ENCODE measurements around the gene KCNIP4.

Gene KCNIP4

GRCh38 chr4:20859097-20859781 is 1089.3 kb downstream of the KCNIP4 start:
- Histone ChIP-seq H3K27ac (no peak overlapping the region), H3K36me3 (no peaks in the 10 kb centered on the region), H3K4me1 (ENCODE audit: control insufficient read depth in 1 of 2, insufficient read depth in 1 of 2, low read depth in 1 of 2, low read length in 1 of 2) (no peaks in the 10 kb centered on the region), H3K9me3 (no peaks in the 10 kb centered on the region), H3K4me3 (ENCODE audit: low read depth in 1 of 2, low read length in 1 of 2) (no peak overlapping the region), H3K27me3 (no peaks in the 10 kb centered on the region)
- TF ChIP-seq, protein P1, sequence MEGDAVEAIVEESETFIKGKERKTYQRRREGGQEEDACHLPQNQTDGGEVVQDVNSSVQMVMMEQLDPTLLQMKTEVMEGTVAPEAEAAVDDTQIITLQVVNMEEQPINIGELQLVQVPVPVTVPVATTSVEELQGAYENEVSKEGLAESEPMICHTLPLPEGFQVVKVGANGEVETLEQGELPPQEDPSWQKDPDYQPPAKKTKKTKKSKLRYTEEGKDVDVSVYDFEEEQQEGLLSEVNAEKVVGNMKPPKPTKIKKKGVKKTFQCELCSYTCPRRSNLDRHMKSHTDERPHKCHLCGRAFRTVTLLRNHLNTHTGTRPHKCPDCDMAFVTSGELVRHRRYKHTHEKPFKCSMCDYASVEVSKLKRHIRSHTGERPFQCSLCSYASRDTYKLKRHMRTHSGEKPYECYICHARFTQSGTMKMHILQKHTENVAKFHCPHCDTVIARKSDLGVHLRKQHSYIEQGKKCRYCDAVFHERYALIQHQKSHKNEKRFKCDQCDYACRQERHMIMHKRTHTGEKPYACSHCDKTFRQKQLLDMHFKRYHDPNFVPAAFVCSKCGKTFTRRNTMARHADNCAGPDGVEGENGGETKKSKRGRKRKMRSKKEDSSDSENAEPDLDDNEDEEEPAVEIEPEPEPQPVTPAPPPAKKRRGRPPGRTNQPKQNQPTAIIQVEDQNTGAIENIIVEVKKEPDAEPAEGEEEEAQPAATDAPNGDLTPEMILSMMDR (IDR thresholded peaks at IDR 0.05): no peak

GRCh38 chr4:20857081-20857480 is 1091.5 kb downstream of the KCNIP4 start:
- TF ChIP-seq, protein P1 (IDR thresholded peaks at IDR 0.05): no peak
- Histone ChIP-seq H3K27ac (no peak overlapping the region), H3K27me3 (no peaks in the 10 kb centered on the region), H3K4me3 (ENCODE audit: low read depth in 1 of 2, low read length in 1 of 2) (no peak overlapping the region), H3K36me3 (no peaks in the 10 kb centered on the region), H3K4me1 (ENCODE audit: control insufficient read depth in 1 of 2, insufficient read depth in 1 of 2, low read depth in 1 of 2, low read length in 1 of 2) (no peaks in the 10 kb centered on the region), H3K9me3 (no peaks in the 10 kb centered on the region)

DNA sequence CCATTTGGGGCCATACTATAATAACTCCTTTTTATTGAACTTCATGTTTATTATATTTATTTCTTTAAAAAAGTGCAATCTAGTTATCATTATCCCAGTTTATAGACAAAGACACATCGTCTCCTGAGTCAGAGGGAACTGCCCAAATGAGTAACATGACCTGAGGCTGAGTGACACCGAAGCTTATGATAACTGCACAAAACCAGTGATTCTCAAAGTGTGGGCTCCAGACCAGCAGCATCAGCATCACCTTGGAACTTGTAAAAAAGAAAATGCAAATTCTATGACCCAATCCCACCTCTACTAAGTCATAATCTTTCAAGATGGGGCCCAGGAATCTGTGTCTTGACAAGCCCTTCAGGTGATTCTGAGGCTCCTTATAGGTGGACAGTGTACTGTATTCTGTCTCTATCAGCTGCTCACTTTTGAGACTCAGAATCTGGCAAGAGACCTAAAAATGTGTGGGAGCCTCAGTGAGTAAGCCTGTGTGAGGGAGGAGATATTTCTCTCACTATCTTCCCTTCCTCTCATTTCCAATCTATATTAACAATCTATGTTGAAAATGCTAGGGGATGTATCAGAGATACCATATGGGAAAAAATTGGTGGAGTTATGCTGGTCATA is 1101.3 kb downstream of the KCNIP4 start:
- Histone ChIP-seq H3K4me3 (ENCODE audit: low read depth in 1 of 2, low read length in 1 of 2) (no peak overlapping the region), H3K27me3 (no peaks in the 10 kb centered on the region), H3K27ac (no peak overlapping the region), H3K36me3 (no peaks in the 10 kb centered on the region), H3K4me1 (ENCODE audit: control insufficient read depth in 1 of 2, insufficient read depth in 1 of 2, low read depth in 1 of 2, low read length in 1 of 2) (no peaks in the 10 kb centered on the region), H3K9me3 (no peaks in the 10 kb centered on the region)
- TF ChIP-seq, protein P1 (IDR thresholded peaks at IDR 0.05): no peak

DNA sequence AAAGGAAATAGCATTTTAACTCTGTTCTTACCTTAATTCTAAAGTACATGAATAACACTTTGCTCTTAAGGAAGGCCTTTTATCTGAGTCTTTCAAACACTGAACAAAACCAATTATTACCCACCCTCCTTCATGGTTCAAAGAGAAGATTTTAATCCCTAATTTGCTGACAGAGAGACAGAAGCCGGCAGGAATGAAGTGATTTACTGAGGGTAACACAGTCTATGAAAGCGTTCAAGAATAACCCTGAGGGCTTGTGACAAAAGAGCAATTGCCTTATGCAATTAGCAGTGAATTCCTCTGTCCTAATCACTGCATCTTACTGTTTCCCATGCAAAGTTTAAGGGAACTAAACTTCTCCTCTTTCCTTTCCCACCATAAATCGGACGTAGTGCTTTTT is 1104.3 kb downstream of the KCNIP4 start:
- TF ChIP-seq, protein P1 (IDR thresholded peaks at IDR 0.05): no peak
- Histone ChIP-seq H3K4me1 (ENCODE audit: control insufficient read depth in 1 of 2, insufficient read depth in 1 of 2, low read depth in 1 of 2, low read length in 1 of 2) (no peaks in the 10 kb centered on the region), H3K27ac (no peak overlapping the region), H3K27me3 (no peaks in the 10 kb centered on the region), H3K4me3 (ENCODE audit: low read depth in 1 of 2, low read length in 1 of 2) (no peak overlapping the region), H3K9me3 (no peaks in the 10 kb centered on the region), H3K36me3 (no peaks in the 10 kb centered on the region)

DNA sequence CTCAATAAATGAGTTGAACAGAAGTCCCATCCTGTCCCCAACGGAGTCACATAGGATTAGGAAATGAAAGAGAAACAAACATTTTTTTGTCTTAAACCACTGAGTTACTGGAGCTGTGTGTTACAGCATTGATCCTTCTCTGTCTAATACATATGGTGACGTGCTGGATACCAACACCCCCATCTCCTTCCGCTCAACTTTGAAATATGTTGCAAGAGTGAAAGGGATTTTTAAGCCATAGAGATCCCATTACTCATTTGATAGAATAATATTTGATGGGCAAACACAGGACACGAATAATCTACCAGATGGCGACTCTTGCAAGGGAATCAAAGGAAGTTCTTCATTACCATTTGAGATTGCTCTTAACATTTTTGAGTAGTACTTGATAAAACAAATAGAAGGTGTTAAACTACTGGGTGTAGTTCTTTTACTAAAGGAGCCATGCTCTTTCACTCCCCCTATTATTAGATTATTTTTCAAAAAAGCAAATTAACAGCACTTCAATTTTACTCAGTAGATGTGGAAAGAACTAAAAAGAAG is 1107.9 kb downstream of the KCNIP4 start:
- Histone ChIP-seq H3K27me3 (no peaks in the 10 kb centered on the region), H3K27ac (no peak overlapping the region), H3K36me3 (no peaks in the 10 kb centered on the region), H3K4me3 (ENCODE audit: low read depth in 1 of 2, low read length in 1 of 2) (no peak overlapping the region), H3K4me1 (ENCODE audit: control insufficient read depth in 1 of 2, insufficient read depth in 1 of 2, low read depth in 1 of 2, low read length in 1 of 2) (no peaks in the 10 kb centered on the region), H3K9me3 (no peaks in the 10 kb centered on the region)
- TF ChIP-seq, protein P1 (IDR thresholded peaks at IDR 0.05): no peak

Measured in neutrophil (primary cell).